CD4-positive, alpha-beta T cell (primary cell): ENCODE results near the gene PORCN. TPM values are rescaled to one million over a fixed set of nuclear protein-coding genes. Genes with fewer than 3 reads are reported as not detected.

Source experiments
- ATAC-seq: fragments of 200-7000 bp; cut with Tn5 transposase; one replicate; pipeline ENCODE4 v1.10.0; 2022; ENCODE audit warnings: mild to moderate bottlenecking; ENCODE audit not compliant: poor library complexity
- CTCF ChIA-PET: fragments of 350-600 bp; sonication (Branson Sonifier 250); formaldehyde crosslinking; loops from one replicate; lab custom pipeline; 2021; ENCODE audit warnings: antibody characterized with exemption, inconsistent platforms; lab: Charles Lee
- POLR2A ChIA-PET: fragments of 350-600 bp; sonication (Branson Sonifier 250); formaldehyde crosslinking; loops from one replicate; lab custom pipeline; 2021; ENCODE audit warnings: antibody characterized with exemption, inconsistent platforms; lab: Charles Lee
- DNase-seq, 14 experiments: peaks; one replicate each; pipeline ENCODE4 v3.0.0-alpha.2; 2013 to 2020; ENCODE audit warnings: mixed read lengths in 2 of 14
- H3K27ac ChIP-seq, 2 donors: one replicate each; pipeline versions ENCODE4 v1.5.1 to v1.7.0; 2013; ENCODE audit warnings: low read length in 2 of 2, low read depth in 1 of 2, mild to moderate bottlenecking in 1 of 2
- H3K27me3 ChIP-seq, 2 experiments: 1 replicate in 1 of 2; 2 replicates in 1 of 2; pipeline versions ENCODE4 v1.6.1 to v1.7.0; 2013; ENCODE audit warnings: low read length in 2 of 2, control low read depth in 1 of 2, mild to moderate bottlenecking in 1 of 2, moderate library complexity in 1 of 2; ENCODE audit not compliant: insufficient read depth in 2 of 2, control insufficient read depth in 1 of 2
- H3K36me3 ChIP-seq: one replicate; pipeline ENCODE4 v1.6.1; 2013; ENCODE audit warnings: low read length, control low read depth; ENCODE audit not compliant: insufficient read depth
- H3K4me1 ChIP-seq: one replicate; pipeline ENCODE4 v1.6.1; 2013; ENCODE audit warnings: low read length, control low read depth; ENCODE audit not compliant: insufficient read depth
- H3K4me3 ChIP-seq: one replicate; pipeline ENCODE4 v1.5.1; 2013; ENCODE audit warnings: mild to moderate bottlenecking, low read length, moderate library complexity
- H3K9me3 ChIP-seq, 2 experiments: 1 replicate in 1 of 2; 2 replicates in 1 of 2; pipeline versions ENCODE4 v1.6.1 to v1.7.0; 2013; ENCODE audit warnings: low read length in 2 of 2, mild to moderate bottlenecking in 2 of 2, control low read depth in 1 of 2, moderate library complexity in 1 of 2; ENCODE audit not compliant: control insufficient read depth in 1 of 2, insufficient read depth in 1 of 2
- H3K27ac Mint-ChIP-seq: one replicate; pipeline ENCODE4 v1.8.0; 2020; ENCODE audit warnings: mixed read lengths
- H3K27me3 Mint-ChIP-seq: one replicate; pipeline ENCODE4 v1.8.0; 2021; ENCODE audit warnings: mixed read lengths
- H3K36me3 Mint-ChIP-seq: one replicate; pipeline ENCODE4 v1.8.0; 2021; ENCODE audit warnings: low read depth, mixed read lengths
- H3K4me1 Mint-ChIP-seq: one replicate; pipeline ENCODE4 v1.8.0; 2021; ENCODE audit warnings: low read depth, mixed read lengths
- H3K4me3 Mint-ChIP-seq: one replicate; pipeline ENCODE4 v1.8.0; 2020; ENCODE audit warnings: mild to moderate bottlenecking, mixed read lengths
- H3K9me3 Mint-ChIP-seq: one replicate; pipeline ENCODE4 v1.8.0; 2020; ENCODE audit warnings: mixed read lengths
- intact Hi-C, 2 experiments: fragments of 100-400 bp; cut with DNase I in 1 of 2; cut with micrococcal nuclease in 1 of 2; formaldehyde crosslinking; loops; one replicate each; pipeline versions ENCODE4 v1.15.1 to v1.9.0; 2023 to 2025; cut with DNase I, micrococcal nuclease
- total RNA-seq, 174 experiments: library from RNA in 2 of 174; stranded (reverse) in 2 of 174; gene quantifications; one replicate each; pipeline ENCODE4 v1.2.3 and lab custom pipeline; 2021 to 2026
- TF ChIP-seq, protein P1 (sequence below): fragments of 200-600 bp; IDR thresholded peaks from one replicate; pipeline ENCODE4 v1.8.0; 2022; ENCODE audit warnings: antibody characterized with exemption, mild to moderate bottlenecking

Gene PORCN
- total RNA-seq, 2 experiments from 2014 or later: 12.0 to 14.1 TPM

DNA sequence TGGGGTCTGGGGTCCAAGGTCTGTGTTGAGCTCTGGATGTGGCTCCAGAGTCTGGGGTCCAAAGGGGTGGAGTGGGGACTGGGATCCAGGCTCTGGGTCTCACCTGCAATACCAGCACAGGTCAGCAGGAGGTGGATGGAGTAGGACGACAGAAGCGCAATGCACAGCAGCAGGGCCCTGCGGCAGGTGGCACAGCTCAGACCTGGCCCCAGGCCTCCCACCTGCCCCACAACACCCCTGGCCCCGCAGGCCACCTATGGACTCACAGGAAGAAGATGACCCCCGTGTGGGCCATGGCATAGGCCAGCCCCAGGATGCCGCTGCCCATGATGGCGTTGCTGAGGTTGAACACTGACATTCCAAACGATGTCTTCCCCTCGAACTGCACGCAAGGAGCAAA lies 42.1 kb upstream of the PORCN start:
- no peak overlapping the region for H3K27ac ChIP-seq
- Mint-ChIP-seq H3K27me3 (no peaks in the 10 kb centered on the region), H3K4me3 (peak overlapping the region; percentile 67), H3K9me3 (no peaks in the 10 kb centered on the region), H3K4me1 (peaks cover 40% of the 10 kb centered on the region), H3K27ac (no peak overlapping the region), H3K36me3 (peaks cover 21% of the 10 kb centered on the region)
- peaks cover 25% of the 10 kb centered on the region for H3K4me1 ChIP-seq
- ATAC-seq (no peak), DNase-seq (peak in 2 of 14 experiments; percentile 20 to 23)
- H3K4me3 ChIP-seq: no peak overlapping the region
- intact Hi-C loops: loop anchor here in 1 of 2 experiments (5.0 kb wide), 1 partner anchor 384 kb away; no protein-coding TSS in a partner anchor
- no peaks in the 10 kb centered on the region for H3K27me3 ChIP-seq
- ChIA-PET CTCF (no interaction called here), POLR2A (no interaction called here)
- H3K36me3 ChIP-seq: peaks cover 7% of the 10 kb centered on the region
- no peaks in the 10 kb centered on the region for H3K9me3 ChIP-seq
- TF ChIP-seq, protein P1, sequence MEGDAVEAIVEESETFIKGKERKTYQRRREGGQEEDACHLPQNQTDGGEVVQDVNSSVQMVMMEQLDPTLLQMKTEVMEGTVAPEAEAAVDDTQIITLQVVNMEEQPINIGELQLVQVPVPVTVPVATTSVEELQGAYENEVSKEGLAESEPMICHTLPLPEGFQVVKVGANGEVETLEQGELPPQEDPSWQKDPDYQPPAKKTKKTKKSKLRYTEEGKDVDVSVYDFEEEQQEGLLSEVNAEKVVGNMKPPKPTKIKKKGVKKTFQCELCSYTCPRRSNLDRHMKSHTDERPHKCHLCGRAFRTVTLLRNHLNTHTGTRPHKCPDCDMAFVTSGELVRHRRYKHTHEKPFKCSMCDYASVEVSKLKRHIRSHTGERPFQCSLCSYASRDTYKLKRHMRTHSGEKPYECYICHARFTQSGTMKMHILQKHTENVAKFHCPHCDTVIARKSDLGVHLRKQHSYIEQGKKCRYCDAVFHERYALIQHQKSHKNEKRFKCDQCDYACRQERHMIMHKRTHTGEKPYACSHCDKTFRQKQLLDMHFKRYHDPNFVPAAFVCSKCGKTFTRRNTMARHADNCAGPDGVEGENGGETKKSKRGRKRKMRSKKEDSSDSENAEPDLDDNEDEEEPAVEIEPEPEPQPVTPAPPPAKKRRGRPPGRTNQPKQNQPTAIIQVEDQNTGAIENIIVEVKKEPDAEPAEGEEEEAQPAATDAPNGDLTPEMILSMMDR: no peak

DNA sequence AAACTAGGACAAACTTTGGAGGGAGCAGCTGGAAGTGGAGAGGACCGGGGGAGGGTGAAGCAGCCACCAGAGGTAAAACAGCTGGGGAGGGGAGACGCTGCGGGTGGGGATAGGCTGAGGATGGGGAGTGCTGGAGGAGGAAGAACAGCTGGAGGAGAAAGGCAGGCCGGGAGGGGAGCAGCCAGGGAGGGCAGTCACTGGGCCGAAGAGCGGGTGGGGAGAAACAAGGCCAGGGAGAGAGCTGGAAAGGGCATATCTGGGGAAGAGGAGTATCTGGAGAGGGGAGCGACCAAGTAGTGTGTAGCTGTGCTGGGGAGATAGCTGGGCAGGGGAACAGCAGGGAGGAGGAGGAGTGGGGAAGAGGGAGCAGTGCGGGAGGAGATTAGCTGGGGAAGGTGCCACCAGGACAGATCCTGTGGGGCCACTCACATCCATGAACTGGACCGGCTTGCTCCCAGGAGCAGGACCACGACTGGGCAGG lies 41.5 kb upstream of the PORCN start:
- TF ChIP-seq, protein P1: no peak
- Mint-ChIP-seq H3K27me3 (no peaks in the 10 kb centered on the region), H3K27ac (no peak overlapping the region), H3K9me3 (no peaks in the 10 kb centered on the region), H3K4me1 (peaks cover 40% of the 10 kb centered on the region), H3K4me3 (peak overlapping the region; percentile 94), H3K36me3 (peaks cover 21% of the 10 kb centered on the region)
- CTCF ChIA-PET: no interaction called here
- H3K27me3 ChIP-seq: no peaks in the 10 kb centered on the region
- H3K4me1 ChIP-seq: peaks cover 25% of the 10 kb centered on the region
- POLR2A ChIA-PET: interaction anchor here (2.5 to 3.0 kb wide), 2 partner anchors 72 to 107 kb away, joined by 11 read pairs; partner anchors contain the start of genes RBM3 and TBC1D25
- DNase-seq (no peak), ATAC-seq (no peak)
- no peak overlapping the region for H3K27ac ChIP-seq
- no peaks in the 10 kb centered on the region for H3K9me3 ChIP-seq
- intact Hi-C loops: loop anchor here in 1 of 2 experiments (5.0 kb wide), 1 partner anchor 385 kb away; no protein-coding TSS in a partner anchor
- H3K4me3 ChIP-seq: no peak overlapping the region
- peaks cover 7% of the 10 kb centered on the region for H3K36me3 ChIP-seq

DNA sequence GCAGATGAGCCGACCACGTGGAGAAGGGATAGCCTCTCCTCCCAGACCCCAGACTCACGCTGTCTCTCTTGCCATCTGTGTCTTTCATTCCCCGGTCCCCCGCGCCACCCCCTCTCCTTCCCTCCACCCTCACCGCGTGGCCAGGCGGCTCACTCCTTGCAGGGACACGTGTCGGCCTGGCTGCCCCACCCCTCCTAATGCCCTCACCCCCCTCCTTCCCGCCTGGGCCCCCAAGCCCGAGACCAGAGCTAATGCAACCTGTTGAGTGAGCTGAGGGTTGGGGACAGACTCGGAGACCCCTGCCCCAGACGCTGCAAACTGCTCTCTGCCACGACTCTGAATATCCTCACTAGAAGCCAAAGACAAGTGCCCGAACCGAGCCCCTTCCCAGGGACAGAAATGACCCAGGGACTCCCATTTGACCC lies 40.5 kb upstream of the PORCN start:
- H3K4me1 ChIP-seq: peaks cover 25% of the 10 kb centered on the region
- CTCF ChIA-PET: interaction anchor here (0.5 to 1.6 kb wide), 2 partner anchors 17 to 72 kb away, joined by 3 to 6 read pairs; partner anchors contain the start of gene TBC1D25
- POLR2A ChIA-PET: interaction anchor here (0.7 to 3.0 kb wide), 4 partner anchors 10 to 385 kb away, joined by 3 to 11 read pairs (median 7); partner anchors contain the start of genes RBM3 and TBC1D25
- Mint-ChIP-seq H3K27me3 (no peaks in the 10 kb centered on the region), H3K9me3 (no peaks in the 10 kb centered on the region), H3K27ac (peak overlapping the region; percentile 75), H3K36me3 (peaks cover 15% of the 10 kb centered on the region), H3K4me3 (peak overlapping the region; percentile 94), H3K4me1 (peaks cover 40% of the 10 kb centered on the region)
- no peaks in the 10 kb centered on the region for H3K27me3 ChIP-seq
- H3K36me3 ChIP-seq: peaks cover 7% of the 10 kb centered on the region
- ATAC-seq: peak; percentile 45
- TF ChIP-seq, protein P1: no peak
- peak in 9 of 14 experiments; percentile 10 to 44 (median 22) for DNase-seq
- intact Hi-C loops: loop anchor here in 1 of 2 experiments (5.0 kb wide), 1 partner anchor 386 kb away; no protein-coding TSS in a partner anchor
- no peak overlapping the region for H3K27ac ChIP-seq
- no peaks in the 10 kb centered on the region for H3K9me3 ChIP-seq
- peak overlapping the region; percentile 73 for H3K4me3 ChIP-seq
